Activated CD4-positive, CD25-positive, alpha-beta regulatory T cell treated with anti-CD3 and anti-CD28 coated beads, Interleukin-2, amount 50 U/mL, for 72 hours (primary cell): ENCODE data around the gene AGAP1.

Experiments used
- DNase-seq: peaks from one replicate; pipeline ENCODE4 v3.0.0; 2021

The AGAP1 gene

DNA sequence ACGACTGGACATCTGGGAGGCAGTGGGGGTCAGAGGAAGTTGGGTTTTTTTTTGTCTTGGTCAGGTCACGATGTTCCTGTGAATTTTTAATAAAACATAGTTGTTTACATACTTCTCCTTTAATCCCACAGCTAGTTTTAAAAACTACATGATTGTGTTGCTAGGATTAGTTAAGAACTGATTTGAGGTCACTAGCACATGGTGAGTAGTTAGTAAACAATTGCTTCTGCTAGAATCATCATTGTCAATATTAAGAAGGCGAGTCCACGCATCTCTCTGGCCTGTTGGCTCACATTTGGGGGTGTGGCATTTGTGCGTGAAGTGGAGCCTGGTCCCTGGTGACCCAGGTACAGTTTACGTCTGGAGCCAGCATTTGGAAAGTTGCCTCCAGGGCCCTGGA lies 59.4 kb downstream of the AGAP1 start:
- DNase-seq, result no peak

DNA sequence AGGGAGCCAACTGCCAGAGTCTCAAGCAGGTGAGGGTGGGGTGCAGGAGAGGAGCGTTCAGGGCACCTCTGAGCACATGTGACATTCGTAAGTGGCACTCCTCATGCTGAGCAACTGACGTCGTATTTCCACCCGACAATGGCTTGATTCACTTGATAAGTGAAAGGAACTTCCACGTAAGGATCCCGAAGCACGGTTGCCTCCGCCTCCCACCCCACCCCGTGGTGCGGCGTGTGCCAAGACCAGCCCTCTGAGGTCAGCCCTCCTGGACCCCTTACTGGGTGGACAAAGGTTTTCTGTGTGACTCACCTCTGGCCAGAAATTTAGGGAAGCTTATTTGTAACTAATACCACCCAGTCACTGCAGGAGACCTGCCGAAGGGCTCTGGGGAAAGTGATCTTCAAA lies 59.9 kb downstream of the AGAP1 start:
- DNase-seq, result no peak

- DNase-seq, result no peak
These were observed 60.5 kb downstream of the AGAP1 start for GRCh38 chr2:235554385-235554784.

DNA sequence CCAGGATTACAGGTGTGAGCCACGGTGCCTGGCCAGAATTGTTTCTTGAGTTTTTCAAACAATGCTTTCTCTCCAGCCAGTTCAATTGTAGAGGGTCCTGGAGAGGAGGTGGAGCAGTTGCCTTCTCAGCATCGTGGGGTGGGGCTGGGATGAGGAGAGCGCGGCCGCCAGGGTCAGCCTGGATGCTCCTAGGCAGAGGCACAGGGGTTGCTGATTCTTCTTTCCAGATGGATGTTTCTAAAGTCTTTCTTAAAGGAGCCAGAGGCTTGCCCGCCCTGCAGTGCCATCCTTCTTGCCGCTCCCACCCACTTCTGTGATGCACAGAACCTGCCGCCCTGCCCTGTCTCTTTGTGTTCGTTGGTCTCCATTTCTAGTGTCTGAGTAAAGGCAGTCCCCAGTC lies 61.1 kb downstream of the AGAP1 start:
- DNase-seq, result no peak

DNA sequence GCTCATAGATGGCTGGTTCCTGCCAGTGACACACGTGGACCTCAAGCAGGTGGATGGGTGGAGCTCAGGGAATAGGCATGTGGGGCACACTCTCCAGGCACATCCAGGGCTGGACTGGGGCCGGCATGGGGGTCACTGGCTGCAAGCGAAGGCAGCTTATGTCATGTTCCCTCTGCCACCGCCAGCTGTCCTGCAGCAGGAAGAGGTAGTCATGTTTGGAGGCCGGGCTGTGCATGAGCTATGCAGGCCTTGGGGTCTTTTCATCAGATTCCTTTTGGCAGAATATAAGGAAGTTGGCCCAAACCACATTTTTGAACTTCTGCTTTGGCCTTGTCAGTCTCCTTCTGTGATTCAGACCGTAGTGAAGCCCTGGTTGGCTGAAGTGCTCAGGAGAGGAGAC lies 61.5 kb downstream of the AGAP1 start:
- DNase-seq, result no peak

DNA sequence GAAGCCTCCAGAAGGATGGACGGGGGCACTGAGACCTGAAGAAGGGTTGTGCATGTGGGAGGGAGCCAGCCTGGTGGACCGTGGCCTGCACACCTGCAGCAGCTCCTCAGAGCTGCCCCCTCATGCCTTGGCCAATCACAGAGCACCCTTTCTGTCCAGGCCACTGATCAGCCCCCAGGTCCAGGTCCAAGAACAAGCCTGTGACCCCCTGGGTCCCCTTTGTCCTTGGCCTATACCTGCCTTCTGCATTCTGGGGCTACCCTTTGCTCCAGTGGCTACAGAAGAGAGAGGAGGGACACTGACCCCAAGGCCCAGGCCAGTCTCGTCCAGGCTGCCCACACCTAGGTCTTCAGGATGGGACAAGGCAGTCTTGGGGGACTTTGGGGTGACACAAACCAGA lies 62.2 kb downstream of the AGAP1 start:
- no peak for DNase-seq

- no peak for DNase-seq
These were observed 63.1 kb downstream of the AGAP1 start for GRCh38 chr2:235556901-235557300.

DNA sequence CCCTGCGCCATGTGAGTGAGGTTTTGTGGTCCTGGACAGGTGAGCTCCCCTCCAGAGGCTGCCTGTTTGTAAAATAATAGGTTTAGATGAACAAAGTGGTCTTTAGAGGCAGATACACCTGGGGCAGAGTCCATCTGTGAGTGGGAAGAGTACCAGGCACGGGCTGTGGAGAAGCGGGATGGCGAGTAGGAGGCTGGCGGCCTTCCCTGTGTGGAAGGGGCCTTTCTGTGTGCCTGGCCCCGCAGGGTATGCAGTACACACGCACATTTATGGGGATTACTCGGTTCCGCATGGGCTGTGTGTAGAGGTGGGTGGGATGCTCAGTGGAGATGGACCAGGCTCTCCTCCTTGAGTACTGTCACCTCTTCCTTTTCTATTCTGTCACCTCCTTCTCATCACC lies 64.1 kb downstream of the AGAP1 start:
- DNase-seq, result no peak

- DNase-seq, result no peak
These were observed 64.7 kb downstream of the AGAP1 start for GRCh38 chr2:235558572-235558971.

DNA sequence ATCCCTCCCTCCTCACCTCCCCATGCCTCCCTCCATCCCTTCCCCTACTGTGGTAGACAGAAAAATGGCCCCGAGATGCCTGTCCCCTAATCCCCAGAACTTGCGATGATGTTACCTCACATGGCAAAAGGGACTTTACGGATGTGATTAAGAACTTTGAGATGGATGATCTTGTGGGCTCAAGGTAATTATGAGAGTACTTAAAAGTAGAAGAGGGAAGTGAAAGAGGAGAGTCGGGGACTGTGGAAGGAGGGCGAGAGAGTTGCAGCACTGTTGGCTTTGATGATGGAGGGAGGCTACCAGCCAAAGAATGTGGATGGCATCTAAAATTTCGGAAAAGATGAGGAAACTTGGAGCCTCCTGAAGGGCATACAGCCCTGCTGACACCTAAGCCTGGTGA lies 66.5 kb downstream of the AGAP1 start:
- no peak for DNase-seq

DNA sequence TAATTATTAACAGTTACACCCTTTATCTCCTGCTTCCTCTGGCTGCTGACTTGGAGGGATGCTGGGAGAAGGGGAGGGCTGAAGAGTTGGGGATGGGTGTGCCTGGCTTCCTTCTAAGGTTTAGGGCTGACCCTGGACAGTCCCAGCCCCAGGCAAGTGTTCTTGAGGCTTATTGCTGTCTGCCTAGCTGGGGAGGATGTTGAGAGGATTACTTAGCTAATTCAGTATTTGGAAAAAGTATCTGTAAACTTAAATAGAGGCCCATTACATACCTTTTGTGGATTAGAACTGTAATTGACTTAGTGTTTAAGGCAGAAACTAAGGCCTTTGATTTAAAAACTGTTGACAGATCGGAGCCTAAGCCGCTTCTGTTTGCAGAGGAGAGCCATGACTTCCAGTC lies 67.6 kb downstream of the AGAP1 start:
- DNase-seq, result no peak

DNA sequence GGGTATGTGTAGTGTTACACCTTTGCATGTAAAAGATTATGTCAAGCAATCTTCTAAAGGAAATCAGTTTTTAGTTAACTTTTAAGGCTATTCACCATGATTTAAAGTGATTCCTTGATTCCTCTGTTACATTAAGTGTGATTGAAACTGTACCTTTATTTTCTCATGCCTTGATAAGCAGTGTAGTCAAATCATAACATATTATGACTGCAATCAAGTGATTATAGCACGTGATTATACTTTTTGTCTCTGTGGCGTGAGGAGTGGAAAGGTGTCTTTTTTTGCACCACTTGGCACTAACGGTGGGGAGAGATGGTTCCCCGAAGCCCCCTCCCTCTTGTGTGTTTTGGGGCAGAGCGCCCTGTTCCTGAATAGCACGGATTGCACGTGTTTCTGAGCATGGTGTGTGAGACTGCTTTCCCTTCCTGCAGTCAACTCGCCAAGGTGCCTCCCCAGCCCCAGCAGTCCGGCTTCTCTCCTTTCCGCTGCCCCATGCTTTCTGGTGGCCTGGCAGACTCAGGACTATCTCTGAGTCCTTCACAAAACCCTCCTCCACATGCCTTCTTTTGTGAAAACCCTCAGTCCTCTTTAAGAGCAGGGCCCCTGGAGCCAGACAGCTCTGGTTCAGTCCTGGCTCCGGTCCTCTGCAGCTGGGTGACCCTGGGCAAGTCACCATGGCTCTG lies 68.4 kb downstream of the AGAP1 start:
- DNase-seq, result no peak

- no peak for DNase-seq
These were observed 69.4 kb downstream of the AGAP1 start for GRCh38 chr2:235563056-235563910.

GRCh38 chr2:235564066-235564465 lies 70.2 kb downstream of the AGAP1 start:
- DNase-seq, result no peak

DNA sequence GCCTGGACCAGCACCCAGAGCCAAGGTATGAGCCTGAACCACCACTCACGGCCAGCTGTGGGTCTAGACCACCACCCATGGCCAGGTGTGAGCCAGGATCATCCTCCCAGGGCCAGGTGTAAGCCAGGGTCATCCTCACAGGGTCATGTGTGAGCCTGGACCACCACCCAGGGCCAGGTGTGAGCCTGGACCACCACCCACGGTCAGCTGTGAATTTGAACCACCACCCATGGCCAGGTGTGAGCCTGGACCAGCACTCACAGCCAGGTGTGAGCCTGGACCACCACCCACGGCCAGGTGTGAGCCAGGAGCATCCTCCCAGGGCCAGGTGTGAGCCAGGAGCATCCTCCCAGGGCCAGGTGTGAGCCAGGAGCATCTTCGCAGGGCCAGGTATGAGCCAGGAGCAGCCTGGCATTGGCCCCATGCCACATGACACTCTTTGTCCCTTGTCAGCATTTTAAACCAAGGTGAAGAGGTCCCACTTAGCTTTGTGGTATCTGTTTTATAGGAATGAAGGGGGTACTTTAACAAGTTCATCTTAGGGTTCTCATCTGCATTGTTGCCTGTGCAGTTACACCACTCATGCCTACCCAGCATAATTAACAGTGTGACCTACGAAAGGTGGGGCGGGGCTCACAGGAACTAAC lies 71.2 kb downstream of the AGAP1 start:
- no peak for DNase-seq

DNA sequence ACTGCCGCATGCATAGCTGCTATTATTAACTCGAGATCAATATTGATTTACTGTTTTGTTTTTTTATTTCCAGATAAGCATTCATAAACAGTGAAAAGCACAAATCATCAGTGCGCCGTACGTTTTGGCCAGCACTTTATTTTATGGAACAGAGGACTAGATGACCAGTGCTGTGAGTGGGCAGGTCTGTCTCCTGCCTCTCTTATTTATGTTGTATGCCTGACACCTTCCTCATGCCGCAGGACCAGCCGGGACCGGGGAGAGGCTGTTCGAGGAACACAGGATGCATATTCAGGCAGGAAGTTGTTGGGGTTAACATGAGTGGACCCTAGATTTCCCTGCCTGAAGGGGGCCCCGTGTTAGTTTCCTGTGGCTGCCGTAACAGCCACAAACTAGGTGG lies 72.6 kb downstream of the AGAP1 start:
- DNase-seq, result no peak

GRCh38 chr2:235566931-235567495 lies 73.2 kb downstream of the AGAP1 start:
- DNase-seq, result no peak

DNA sequence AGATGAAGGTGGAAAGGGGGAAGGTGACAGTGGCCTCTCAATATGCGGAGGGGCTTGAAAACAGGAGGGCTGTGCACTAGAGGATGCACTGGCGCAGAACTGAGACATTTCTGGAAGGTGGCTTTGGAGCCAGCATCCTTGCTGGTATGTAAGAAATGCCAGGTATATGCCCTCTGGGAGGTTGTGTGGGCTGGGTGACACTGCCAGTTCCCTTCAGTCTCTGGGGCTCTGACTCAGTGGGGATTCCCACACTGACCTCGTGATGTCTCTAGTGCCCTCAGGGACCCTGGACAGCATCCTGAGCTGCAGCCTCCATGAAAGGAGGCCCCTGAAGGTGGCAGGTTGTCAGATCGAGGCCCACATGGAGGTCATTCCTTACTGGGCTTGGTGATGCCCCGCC lies 74.0 kb downstream of the AGAP1 start:
- DNase-seq, result no peak

- no peak for DNase-seq
These were observed 74.6 kb downstream of the AGAP1 start for GRCh38 chr2:235568431-235568830.

- no peak for DNase-seq
These were observed 76.0 kb downstream of the AGAP1 start for GRCh38 chr2:235569837-235570236.

DNA sequence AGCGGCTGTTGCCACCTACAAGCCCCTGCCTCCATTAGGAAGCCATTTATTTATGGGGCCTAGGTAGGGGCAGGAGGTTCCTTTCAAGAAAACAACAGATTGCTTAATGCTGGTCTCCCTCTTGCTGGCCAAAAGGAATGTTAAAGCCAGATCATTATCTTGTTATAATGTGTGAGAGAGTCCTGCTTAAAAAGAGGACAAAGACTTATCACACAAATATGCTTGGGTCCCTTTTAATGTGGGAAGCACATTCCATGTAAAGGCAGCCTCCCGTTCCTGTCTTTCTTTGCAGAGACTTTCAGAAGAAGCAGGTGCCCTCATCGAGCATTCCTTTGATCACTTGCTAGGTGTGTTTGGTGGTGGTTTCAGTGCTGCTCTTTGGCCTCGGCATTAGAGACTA lies 76.4 kb downstream of the AGAP1 start:
- no peak for DNase-seq

GRCh38 chr2:235570966-235571692 lies 77.3 kb downstream of the AGAP1 start:
- no peak for DNase-seq

- no peak for DNase-seq
These were observed 78.7 kb downstream of the AGAP1 start for GRCh38 chr2:235572592-235572991.
